B cell (primary cell): Measurements from ENCODE around the gene UBXN10.
A peak's percentile ranks its signal among the peaks of the same experiment; 100 is the strongest.

Source experiments
- CTCF ChIP-seq: fragments of 200-600 bp; IDR thresholded peaks from one replicate; pipeline ENCODE4 v1.8.0; 2022; ENCODE audit warnings: antibody characterized with exemption, mild to moderate bottlenecking
- EZH2 ChIP-seq: IDR thresholded peaks from 2 replicates; pipeline ENCODE4 v1.6.1; 2012; ENCODE audit warnings: borderline replicate concordance, low read depth, mild to moderate bottlenecking, moderate library complexity, low read length; ENCODE audit not compliant: insufficient read depth, poor library complexity, severe bottlenecking

- peak; percentile 55 for TF ChIP-seq CTCF
- TF ChIP-seq EZH2: no peak
Observed at GRCh38 chr1:20195462-20195780, 9.5 kb downstream of the UBXN10 start.
